GM23338 (cell line): ENCODE results near the gene SPHK1. TPM values are rescaled to one million over a fixed set of nuclear protein-coding genes. Genes with fewer than 3 reads are reported as not detected.

ENCODE experiments used
- ATAC-seq: fragments of 200-7000 bp; cut with Tn5 transposase; 3 replicates; pipeline ENCODE4 v1.9.1; 2020
- DNase-seq: peaks from one replicate; pipeline ENCODE4 v3.0.0-alpha.2; 2015; ENCODE audit warnings: low spot score
- H2AFZ ChIP-seq: fragments of 200-600 bp; sonication (generic); 2 replicates; pipeline ENCODE4 v1.8.0; 2016; ENCODE audit warnings: antibody characterized with exemption, mild to moderate bottlenecking, moderate library complexity
- H3F3A ChIP-seq: fragments of 200-600 bp; sonication (generic); replicated peaks from 2 replicates; pipeline ENCODE4 v1.8.0; 2017; ENCODE audit warnings: antibody characterized with exemption, mixed run types, low read depth
- H3K27ac ChIP-seq: fragments of 200-600 bp; sonication (generic); 2 replicates; pipeline ENCODE4 v1.6.1; 2016; ENCODE audit warnings: low read depth
- H3K27me3 ChIP-seq: fragments of 200-600 bp; sonication (generic); 2 replicates; pipeline ENCODE4 v1.8.0; 2016; ENCODE audit warnings: mild to moderate bottlenecking, mixed run types, moderate library complexity; ENCODE audit not compliant: insufficient read depth
- H3K36me3 ChIP-seq: fragments of 200-600 bp; sonication (generic); 2 replicates; pipeline ENCODE4 v1.8.0; 2016; ENCODE audit warnings: mild to moderate bottlenecking; ENCODE audit not compliant: insufficient read depth
- H3K4me1 ChIP-seq: fragments of 200-600 bp; sonication (generic); 2 replicates; pipeline ENCODE4 v1.8.0; 2016; ENCODE audit warnings: mild to moderate bottlenecking, moderate library complexity; ENCODE audit not compliant: insufficient read depth
- H3K4me2 ChIP-seq: fragments of 200-600 bp; sonication (generic); 2 replicates; pipeline ENCODE4 v1.7.1; 2017; ENCODE audit warnings: mixed run types
- H3K4me3 ChIP-seq: fragments of 200-600 bp; sonication (generic); 2 replicates; pipeline ENCODE4 v1.6.1; 2016; ENCODE audit warnings: mixed run types
- H3K79me2 ChIP-seq: fragments of 200-600 bp; sonication (generic); replicated peaks from 2 replicates; pipeline ENCODE4 v1.8.0; 2017; ENCODE audit warnings: mild to moderate bottlenecking; ENCODE audit not compliant: insufficient read depth
- H3K9me2 ChIP-seq: fragments of 200-600 bp; sonication (generic); 2 replicates; pipeline ENCODE4 v1.8.0; 2017; ENCODE audit not compliant: insufficient read depth
- H4K20me1 ChIP-seq: fragments of 200-600 bp; sonication (generic); replicated peaks from 2 replicates; pipeline ENCODE4 v1.8.0; 2017; ENCODE audit warnings: mild to moderate bottlenecking; ENCODE audit not compliant: insufficient read depth
- H3K27ac Mint-ChIP-seq: 2 replicates; pipeline ENCODE4 v1.8.0; 2020; ENCODE audit warnings: inconsistent platforms, mild to moderate bottlenecking, moderate library complexity, mixed read lengths
- H3K27me3 Mint-ChIP-seq: 3 replicates; pipeline ENCODE4 v1.8.0; 2022; ENCODE audit warnings: low read depth, mild to moderate bottlenecking, moderate library complexity, mixed read lengths, inconsistent platforms; ENCODE audit not compliant: insufficient read depth, poor library complexity
- H3K36me3 Mint-ChIP-seq: 3 replicates; pipeline ENCODE4 v1.8.0; 2021; ENCODE audit warnings: low read depth, mild to moderate bottlenecking, inconsistent platforms, moderate library complexity, mixed read lengths
- H3K4me1 Mint-ChIP-seq: 3 replicates; pipeline ENCODE4 v1.8.0; 2020; ENCODE audit warnings: mild to moderate bottlenecking, inconsistent platforms, mixed read lengths
- H3K4me3 Mint-ChIP-seq: 3 replicates; pipeline ENCODE4 v1.8.0; 2021; ENCODE audit warnings: moderate library complexity, mild to moderate bottlenecking, inconsistent platforms, mixed read lengths
- H3K9me3 Mint-ChIP-seq: 3 replicates; pipeline ENCODE4 v1.8.0; 2020; ENCODE audit warnings: moderate library complexity, mild to moderate bottlenecking, inconsistent platforms, mixed read lengths
- ETS1 ChIP-seq: IDR thresholded peaks from 2 replicates; pipeline ENCODE4 v1.6.1; 2016; ENCODE audit warnings: antibody characterized with exemption
- EZH2 ChIP-seq: fragments of 200-600 bp; sonication (generic); IDR thresholded peaks from one replicate; pipeline ENCODE4 v1.8.0; 2017; ENCODE audit warnings: antibody characterized with exemption, mild to moderate bottlenecking, low read depth; ENCODE audit not compliant: unreplicated experiment
- EZH2phosphoT487 ChIP-seq: fragments of 200-600 bp; sonication (generic); IDR thresholded peaks from one replicate; pipeline ENCODE4 v1.8.1; 2018; ENCODE audit warnings: antibody characterized with exemption; ENCODE audit not compliant: unreplicated experiment
- JUNB ChIP-seq: IDR thresholded peaks from one replicate; pipeline ENCODE4 v1.6.1; 2016; ENCODE audit warnings: antibody characterized with exemption; ENCODE audit not compliant: unreplicated experiment
- NANOG ChIP-seq: IDR thresholded peaks from 2 replicates; pipeline ENCODE4 v1.6.1; 2016; ENCODE audit warnings: antibody characterized with exemption, borderline replicate concordance
- POLR2AphosphoS5 ChIP-seq: IDR thresholded peaks from 2 replicates; pipeline ENCODE4 v1.6.1; 2016; ENCODE audit warnings: antibody characterized with exemption, low read depth
- STAT1 ChIP-seq: IDR thresholded peaks from one replicate; pipeline ENCODE4 v1.6.1; 2016; ENCODE audit warnings: antibody characterized with exemption; ENCODE audit not compliant: unreplicated experiment
- ZNF114 ChIP-seq: fragments of 250-450 bp; sonication (Bioruptor Pico); IDR thresholded peaks from 2 replicates; pipeline ENCODE4 v1.5.0; 2020; ENCODE audit warnings: mild to moderate bottlenecking, moderate library complexity
- polyA plus RNA-seq: library from polyadenylated mRNA; unstranded; fragments of >200 nt; fragmentation: Nextera tagmentation; extraction: Ambion mirVana; gene quantifications from 2 replicates; pipeline ENCODE4 v1.2.1, GENCODE V29; 2016
- total RNA-seq: library from RNA; depleted of rRNA; stranded (reverse); fragments of >200 nt; shearing (Covaris generic); gene quantifications from 2 replicates; pipeline ENCODE4 v1.2.3, GENCODE V29; 2014
- TF ChIP-seq, protein P1 (sequence below): IDR thresholded peaks from one replicate; pipeline ENCODE4 v1.6.1; 2018; ENCODE audit warnings: antibody characterized with exemption; ENCODE audit not compliant: unreplicated experiment
- TF ChIP-seq, protein P2 (sequence below), 2 experiments: fragments of 200-600 bp in 1 of 2; sonication (generic) in 1 of 2; conservative IDR thresholded peaks; 2 replicates each; pipeline versions ENCODE4 v1.5.1 to v1.6.1; 2016 to 2017; ENCODE audit warnings: antibody characterized with exemption in 2 of 2, low read depth in 2 of 2, mild to moderate bottlenecking in 2 of 2, moderate library complexity in 1 of 2

The SPHK1 gene
- total and polyA plus RNA-seq, 2 experiments from 2014 or later, result 1.3 to 3.2 TPM

DNA sequence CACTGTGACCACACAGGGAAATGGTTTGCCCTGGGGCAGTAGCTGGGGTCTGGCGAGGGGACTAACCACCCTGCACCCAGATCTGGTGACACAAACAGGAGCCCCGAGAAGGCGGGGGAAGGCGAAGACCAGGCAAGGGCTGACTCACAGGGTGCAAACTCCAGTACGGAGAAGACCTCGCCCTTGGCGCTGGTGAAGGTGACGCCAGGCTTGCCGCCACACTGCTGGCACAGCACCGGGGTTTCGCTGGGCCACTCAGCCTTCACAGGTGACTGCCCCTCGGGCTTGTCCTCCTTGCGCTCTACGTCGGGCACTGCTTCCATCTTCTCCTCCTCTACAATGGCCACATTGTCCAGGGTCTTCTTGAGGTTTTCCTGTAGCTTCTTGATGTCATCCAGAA lies 11.6 kb downstream of the SPHK1 start:
- Histone ChIP-seq H3K27ac (no peak overlapping the region), H3K36me3 (peaks cover 31% of the 10 kb centered on the region), H3K9me2 (no peaks in the 10 kb centered on the region), H3K79me2 (no peaks in the 10 kb centered on the region), H3K27me3 (no peaks in the 10 kb centered on the region), H3K4me2 (no peak overlapping the region), H4K20me1 (0 out of 2 replicates have a peak, but pooled peaks cover 4% of the 10 kb centered on the region), H3K4me3 (no peak overlapping the region), H3K4me1 (no peaks in the 10 kb centered on the region), H3F3A (peaks cover 22% of the 10 kb centered on the region; the same call in 1 of the 2 replicates), H2AFZ (no peak overlapping the region)
- H3K27me3 Mint-ChIP-seq, result peaks cover 9% of the 10 kb centered on the region
- H3K4me3 Mint-ChIP-seq, result no peak overlapping the region
- no peaks in the 10 kb centered on the region; the same call in 2 of the 3 replicates for H3K4me1 Mint-ChIP-seq
- no peak for DNase-seq
- no peak overlapping the region for H3K27ac Mint-ChIP-seq
- H3K9me3 Mint-ChIP-seq, result no peaks in the 10 kb centered on the region
- TF ChIP-seq, protein P1, sequence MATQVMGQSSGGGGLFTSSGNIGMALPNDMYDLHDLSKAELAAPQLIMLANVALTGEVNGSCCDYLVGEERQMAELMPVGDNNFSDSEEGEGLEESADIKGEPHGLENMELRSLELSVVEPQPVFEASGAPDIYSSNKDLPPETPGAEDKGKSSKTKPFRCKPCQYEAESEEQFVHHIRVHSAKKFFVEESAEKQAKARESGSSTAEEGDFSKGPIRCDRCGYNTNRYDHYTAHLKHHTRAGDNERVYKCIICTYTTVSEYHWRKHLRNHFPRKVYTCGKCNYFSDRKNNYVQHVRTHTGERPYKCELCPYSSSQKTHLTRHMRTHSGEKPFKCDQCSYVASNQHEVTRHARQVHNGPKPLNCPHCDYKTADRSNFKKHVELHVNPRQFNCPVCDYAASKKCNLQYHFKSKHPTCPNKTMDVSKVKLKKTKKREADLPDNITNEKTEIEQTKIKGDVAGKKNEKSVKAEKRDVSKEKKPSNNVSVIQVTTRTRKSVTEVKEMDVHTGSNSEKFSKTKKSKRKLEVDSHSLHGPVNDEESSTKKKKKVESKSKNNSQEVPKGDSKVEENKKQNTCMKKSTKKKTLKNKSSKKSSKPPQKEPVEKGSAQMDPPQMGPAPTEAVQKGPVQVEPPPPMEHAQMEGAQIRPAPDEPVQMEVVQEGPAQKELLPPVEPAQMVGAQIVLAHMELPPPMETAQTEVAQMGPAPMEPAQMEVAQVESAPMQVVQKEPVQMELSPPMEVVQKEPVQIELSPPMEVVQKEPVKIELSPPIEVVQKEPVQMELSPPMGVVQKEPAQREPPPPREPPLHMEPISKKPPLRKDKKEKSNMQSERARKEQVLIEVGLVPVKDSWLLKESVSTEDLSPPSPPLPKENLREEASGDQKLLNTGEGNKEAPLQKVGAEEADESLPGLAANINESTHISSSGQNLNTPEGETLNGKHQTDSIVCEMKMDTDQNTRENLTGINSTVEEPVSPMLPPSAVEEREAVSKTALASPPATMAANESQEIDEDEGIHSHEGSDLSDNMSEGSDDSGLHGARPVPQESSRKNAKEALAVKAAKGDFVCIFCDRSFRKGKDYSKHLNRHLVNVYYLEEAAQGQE, result no peak
- no peak for TF ChIP-seq JUNB
- no peak for TF ChIP-seq EZH2
- TF ChIP-seq ETS1, result no peak
- no peak for TF ChIP-seq POLR2AphosphoS5
- no peak for TF ChIP-seq ZNF114 (CRISPR knock-in tag)
- TF ChIP-seq, protein P2, sequence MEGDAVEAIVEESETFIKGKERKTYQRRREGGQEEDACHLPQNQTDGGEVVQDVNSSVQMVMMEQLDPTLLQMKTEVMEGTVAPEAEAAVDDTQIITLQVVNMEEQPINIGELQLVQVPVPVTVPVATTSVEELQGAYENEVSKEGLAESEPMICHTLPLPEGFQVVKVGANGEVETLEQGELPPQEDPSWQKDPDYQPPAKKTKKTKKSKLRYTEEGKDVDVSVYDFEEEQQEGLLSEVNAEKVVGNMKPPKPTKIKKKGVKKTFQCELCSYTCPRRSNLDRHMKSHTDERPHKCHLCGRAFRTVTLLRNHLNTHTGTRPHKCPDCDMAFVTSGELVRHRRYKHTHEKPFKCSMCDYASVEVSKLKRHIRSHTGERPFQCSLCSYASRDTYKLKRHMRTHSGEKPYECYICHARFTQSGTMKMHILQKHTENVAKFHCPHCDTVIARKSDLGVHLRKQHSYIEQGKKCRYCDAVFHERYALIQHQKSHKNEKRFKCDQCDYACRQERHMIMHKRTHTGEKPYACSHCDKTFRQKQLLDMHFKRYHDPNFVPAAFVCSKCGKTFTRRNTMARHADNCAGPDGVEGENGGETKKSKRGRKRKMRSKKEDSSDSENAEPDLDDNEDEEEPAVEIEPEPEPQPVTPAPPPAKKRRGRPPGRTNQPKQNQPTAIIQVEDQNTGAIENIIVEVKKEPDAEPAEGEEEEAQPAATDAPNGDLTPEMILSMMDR (conservative IDR thresholded peaks at IDR 0.05; ENCODE audit: low read depth in 2 of 2), result no peak
- TF ChIP-seq NANOG, result no peak
- TF ChIP-seq STAT1, result no peak
- H3K36me3 Mint-ChIP-seq, result peaks cover 79% of the 10 kb centered on the region
- ATAC-seq, result no peak

DNA sequence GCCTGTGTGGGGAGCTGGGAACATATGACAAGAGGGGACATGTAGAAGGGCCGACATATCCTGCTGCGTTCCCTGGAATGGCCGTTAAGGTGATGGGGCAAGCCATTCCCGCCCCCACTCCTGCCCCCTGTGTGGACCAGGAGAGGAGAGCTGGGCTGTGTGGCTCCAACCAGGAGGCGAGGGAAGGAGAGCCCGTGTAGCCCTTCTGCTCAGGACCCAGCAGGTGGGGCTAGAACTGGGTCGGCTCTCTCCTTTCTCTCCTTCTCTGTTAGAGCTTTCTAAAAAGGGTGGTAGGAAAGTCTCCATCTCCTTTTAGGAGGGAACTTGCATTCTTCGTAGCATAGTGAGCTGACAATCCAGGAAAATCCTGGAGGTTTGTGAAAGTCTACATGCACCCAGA lies 12.8 kb downstream of the SPHK1 start:
- Mint-ChIP-seq H3K36me3 (peaks cover 83% of the 10 kb centered on the region), H3K27me3 (peaks cover 9% of the 10 kb centered on the region), H3K27ac (no peak overlapping the region), H3K4me1 (no peaks in the 10 kb centered on the region; the same call in 2 of the 3 replicates), H3K9me3 (no peaks in the 10 kb centered on the region), H3K4me3 (no peak overlapping the region)
- no peak overlapping the region for H3K27ac ChIP-seq
- ATAC-seq, result peak; percentile 41
- H3K27me3 ChIP-seq, result no peaks in the 10 kb centered on the region
- no peak overlapping the region for H3K4me3 ChIP-seq
- H3F3A ChIP-seq, result peaks cover 19% of the 10 kb centered on the region; the same call in 1 of the 2 replicates
- H4K20me1 ChIP-seq, result 0 out of 2 replicates have a peak, but pooled peaks cover 4% of the 10 kb centered on the region
- no peaks in the 10 kb centered on the region for H3K9me2 ChIP-seq
- H3K4me2 ChIP-seq, result no peak overlapping the region
- H3K79me2 ChIP-seq, result no peaks in the 10 kb centered on the region
- no peaks in the 10 kb centered on the region for H3K4me1 ChIP-seq
- H3K36me3 ChIP-seq, result peaks cover 38% of the 10 kb centered on the region
- no peak overlapping the region for H2AFZ ChIP-seq
- DNase-seq, result no peak
- TF ChIP-seq EZH2, result no peak
- TF ChIP-seq NANOG, result no peak
- no peak for TF ChIP-seq EZH2phosphoT487
- no peak for TF ChIP-seq STAT1
